Panc1 (cell line): ENCODE data around the gene TMEM131. TPM values are rescaled to one million over a fixed set of nuclear protein-coding genes. Genes with fewer than 3 reads are reported as not detected.

Experiments
- ATAC-seq: fragments of 200-7000 bp; cut with Tn5 transposase; 2 replicates; pipeline ENCODE4 v1.9.1; 2020; ENCODE audit warnings: mild to moderate bottlenecking, moderate library complexity
- BruUV-seq: library from RNA; stranded (reverse); fragments of 400-500 nt; replicated peaks from 2 replicates; lab custom pipeline; 2021; lab: Mats Ljungman, UMichigan
- CTCF ChIA-PET: fragments of 300-600 bp; sonication (Branson Sonifier 250); formaldehyde crosslinking; loops from one replicate; lab custom pipeline; 2022; ENCODE audit warnings: antibody characterized with exemption; lab: Charles Lee
- POLR2A ChIA-PET: fragments of 300-600 bp; sonication (Branson Sonifier 250); formaldehyde crosslinking; loops from one replicate; lab custom pipeline; 2022; ENCODE audit warnings: antibody characterized with exemption; lab: Charles Lee
- DNase-seq: peaks from one replicate; pipeline ENCODE4 v3.0.0-alpha.2; 2010; ENCODE audit warnings: low read depth, low spot score
- H3K27ac ChIP-seq: 2 replicates; pipeline ENCODE4 v1.5.1; 2011; ENCODE audit warnings: mild to moderate bottlenecking, low read length, inconsistent platforms
- H3K27me3 ChIP-seq: fragments of 200-500 bp; sonication (Bioruptor generic); 2 replicates; pipeline ENCODE4 v1.6.0; 2014; ENCODE audit warnings: low read length, inconsistent platforms; ENCODE audit not compliant: control insufficient read depth, insufficient read depth
- H3K36me3 ChIP-seq: fragments of 200-500 bp; sonication (Bioruptor generic); 2 replicates; pipeline ENCODE4 v1.5.1; 2014; ENCODE audit warnings: inconsistent platforms, mild to moderate bottlenecking, low read length, moderate library complexity; ENCODE audit not compliant: control insufficient read depth, insufficient read depth
- H3K4me1 ChIP-seq: 2 replicates; pipeline ENCODE4 v1.5.1; 2011; ENCODE audit warnings: inconsistent platforms, mild to moderate bottlenecking, low read length, moderate library complexity; ENCODE audit not compliant: control insufficient read depth, insufficient read depth
- H3K4me3 ChIP-seq, 2 experiments: 2 replicates each; pipeline ENCODE4 v1.5.1; 2011 to 2012; ENCODE audit warnings: low read depth in 2 of 2, low read length in 2 of 2, mild to moderate bottlenecking in 2 of 2, inconsistent platforms in 1 of 2, moderate library complexity in 1 of 2
- H3K9me3 ChIP-seq: fragments of 200-500 bp; sonication (Bioruptor generic); 2 replicates; pipeline ENCODE4 v1.5.1; 2014; ENCODE audit warnings: low read depth, mild to moderate bottlenecking, inconsistent platforms, low read length, moderate library complexity; ENCODE audit not compliant: control insufficient read depth, insufficient read depth
- CTCF ChIP-seq: fragments of 450-650 bp; IDR thresholded peaks from 2 replicates; pipeline ENCODE4 v1.5.1; 2017; ENCODE audit warnings: mild to moderate bottlenecking
- POLR2AphosphoS5 ChIP-seq: IDR thresholded peaks from 2 replicates; pipeline ENCODE4 v1.6.1; 2012; ENCODE audit warnings: mild to moderate bottlenecking, low read depth, low read length, moderate library complexity
- REST ChIP-seq, 2 experiments: IDR thresholded peaks; 2 replicates each; pipeline ENCODE4 v1.6.1; 2011 to 2012; ENCODE audit warnings: low read depth in 2 of 2, control low read depth in 1 of 2, low read length in 1 of 2, mild to moderate bottlenecking in 1 of 2, moderate library complexity in 1 of 2; ENCODE audit not compliant: insufficient read depth in 1 of 2
- SIN3A ChIP-seq: IDR thresholded peaks from 2 replicates; pipeline ENCODE4 v1.6.1; 2012; ENCODE audit warnings: low read depth, mild to moderate bottlenecking, low read length, moderate library complexity, borderline replicate concordance; ENCODE audit not compliant: insufficient read depth
- TCF7L2 ChIP-seq: IDR thresholded peaks from 2 replicates; pipeline ENCODE4 v1.6.1; 2011; ENCODE audit warnings: mild to moderate bottlenecking, low read depth, low read length, inconsistent platforms
- in situ Hi-C: cut with HindIII; loops from 2 replicates; pipeline ENCODE4 v1.10.0; 2016; ENCODE audit warnings: low sequenced_read_pairs, low pct_unique_long_range_greater_than_20kb
- intact Hi-C: fragments of 100-400 bp; cut with micrococcal nuclease; formaldehyde crosslinking; loops from one replicate; pipeline ENCODE4 v1.10.0; 2022; ENCODE audit not compliant: unreplicated experiment
- total RNA-seq: library from RNA; stranded (reverse); gene quantifications from one replicate; pipeline ENCODE4 v1.2.1, GENCODE V29; 2021; ENCODE audit not compliant: unreplicated experiment

TMEM131 gene
- total RNA-seq, 1 experiment from 2014 or later = 43.4 TPM

GRCh38 chr2:97911206-97911921, 84.4 kb downstream of the TMEM131 start:
- CTCF ChIA-PET = no interaction called here

More at GRCh38 chr2:97911206-97911921, 84.4 kb downstream of the TMEM131 start:
- Histone ChIP-seq H3K36me3 (no peaks in the 10 kb centered on the region), H3K27ac (no peak overlapping the region), H3K4me3 (no peak overlapping the region), H3K27me3 (no peaks in the 10 kb centered on the region), H3K9me3 (peaks cover 3% of the 10 kb centered on the region; the same call in 1 of the 2 replicates), H3K4me1 (no peaks in the 10 kb centered on the region)
- ATAC-seq (no peak), DNase-seq (no peak)
- POLR2A ChIA-PET = interaction anchor here (0.6 kb wide), 1 partner anchor 71 kb away, joined by 3 read pairs; no protein-coding TSS in a partner anchor
- TF ChIP-seq TCF7L2 (no peak), REST (IDR thresholded peaks at IDR 0.05; ENCODE audit: insufficient read depth in 1 of 2, low read depth in 2 of 2, low read length in 1 of 2) (no peak), SIN3A (no peak), POLR2AphosphoS5 (no peak), CTCF (no peak)
- intact Hi-C loops (no loop called here), in situ Hi-C loops (no loop called here)
- no TSS peak for BruUV-seq
